Erythroblast (primary cell): Measurements from ENCODE around the gene POLRMT.

Experiments used
- GATA1 ChIP-seq: IDR thresholded peaks from 2 replicates; pipeline ENCODE4 v1.6.1; 2011; ENCODE audit warnings: low read depth, mild to moderate bottlenecking, control low read depth, low read length, moderate library complexity
- POLR2A ChIP-seq: IDR thresholded peaks from 2 replicates; pipeline ENCODE4 v1.6.1; 2011; ENCODE audit warnings: mild to moderate bottlenecking, low read length

GRCh38 chr19:653425-653824 is 20.1 kb upstream of the POLRMT start:
- TF ChIP-seq POLR2A = no peak
- TF ChIP-seq GATA1 = no peak
